Measurements from ENCODE around the gene ISY1.

GRCh38 chr3:129112308-129113052 is 48.4 kb downstream of the ISY1 start:
- TF ChIP-seq CTCF (IDR thresholded peaks at IDR 0.05) (no peak), POLR2A (IDR thresholded peaks at IDR 0.05) (no peak)
